Smooth muscle cell (in vitro differentiated cells): Measurements from ENCODE around the gene CLEC3A. TPM values are rescaled to one million over a fixed set of nuclear protein-coding genes. Genes with fewer than 3 reads are reported as not detected.
A peak's percentile ranks its signal among the peaks of the same experiment; 100 is the strongest.

Experiments
- DNase-seq: peaks from one replicate; lab custom pipeline; 2025; ENCODE audit not compliant: unreplicated experiment; lab: John Stamatoyannopoulos, UW
- H2AFZ ChIP-seq: fragments of 200-600 bp; sonication (generic); 2 replicates; pipeline ENCODE4 v1.6.0; 2016; ENCODE audit warnings: antibody characterized with exemption, low read depth, mild to moderate bottlenecking
- H3F3A ChIP-seq: fragments of 200-600 bp; sonication (generic); 2 replicates; pipeline ENCODE4 v1.6.0; 2017; ENCODE audit warnings: antibody characterized with exemption, low read depth
- H3K27ac ChIP-seq: fragments of 200-600 bp; sonication (generic); 2 replicates; pipeline ENCODE4 v1.5.1; 2016; ENCODE audit warnings: low read depth, mild to moderate bottlenecking
- H3K27me3 ChIP-seq: fragments of 200-600 bp; sonication (generic); 2 replicates; pipeline ENCODE4 v1.6.1; 2016; ENCODE audit warnings: low read depth, mild to moderate bottlenecking
- H3K36me3 ChIP-seq: fragments of 200-600 bp; sonication (generic); 2 replicates; pipeline ENCODE4 v1.5.1; 2016; ENCODE audit warnings: low read depth
- H3K4me1 ChIP-seq: fragments of 200-600 bp; sonication (generic); 2 replicates; pipeline ENCODE4 v1.5.1; 2016; ENCODE audit warnings: low read depth
- H3K4me2 ChIP-seq: fragments of 200-600 bp; sonication (generic); 2 replicates; pipeline ENCODE4 v1.6.0; 2016; ENCODE audit warnings: mild to moderate bottlenecking
- H3K4me3 ChIP-seq: fragments of 200-600 bp; sonication (generic); 2 replicates; pipeline ENCODE4 v1.5.1; 2016; ENCODE audit warnings: mild to moderate bottlenecking
- H3K79me2 ChIP-seq: fragments of 200-600 bp; sonication (generic); 2 replicates; pipeline ENCODE4 v1.6.0; 2016; ENCODE audit warnings: low read depth, mild to moderate bottlenecking
- H3K9ac ChIP-seq: fragments of 200-600 bp; sonication (generic); 2 replicates; pipeline ENCODE4 v1.6.0; 2016; ENCODE audit warnings: low read depth
- H3K9me3 ChIP-seq: fragments of 200-600 bp; sonication (generic); replicated peaks from 2 replicates; pipeline ENCODE4 v1.5.1; 2016; ENCODE audit warnings: low read depth
- H4K20me1 ChIP-seq: fragments of 200-600 bp; sonication (generic); 2 replicates; pipeline ENCODE4 v1.6.0; 2016; ENCODE audit warnings: low read depth
- CTCF ChIP-seq: fragments of 200-600 bp; sonication (generic); IDR thresholded peaks from 2 replicates; pipeline ENCODE4 v1.5.1; 2017; ENCODE audit warnings: borderline replicate concordance, mild to moderate bottlenecking, antibody characterized with exemption; ENCODE audit not compliant: insufficient read depth, poor library complexity, severe bottlenecking
- WGBS: methylation state at CpG from one replicate; pipeline ENCODE4 v1.1.7; 2016; ENCODE audit warnings: low lambda C conversion rate; 5-methylcytosine and 5-hydroxymethylcytosine counted together
- polyA plus RNA-seq: library from polyadenylated mRNA; unstranded; fragments of >200 nt; fragmentation: Nextera tagmentation; extraction: Ambion mirVana; gene quantifications from 2 replicates; pipeline ENCODE4 v1.2.1, GENCODE V29; 2016
- total RNA-seq: library from RNA; depleted of rRNA; stranded (reverse); fragments of >200 nt; gene quantifications from 2 replicates; pipeline ENCODE4 v1.2.3, GENCODE V29; 2014

The CLEC3A gene
- total and polyA plus RNA-seq, 2 experiments from 2014 or later = 1.2 to 3.0 TPM

GRCh38 chr16:78040396-78040795 is 18.0 kb downstream of the CLEC3A start:
- H3F3A ChIP-seq = no peaks in the 10 kb centered on the region
- H3K4me2 ChIP-seq = no peak overlapping the region
- no peak for TF ChIP-seq CTCF
- no peaks in the 10 kb centered on the region for H3K4me1 ChIP-seq
- H3K9ac ChIP-seq = no peak overlapping the region
- H3K9me3 ChIP-seq = no peaks in the 10 kb centered on the region
- no peaks in the 10 kb centered on the region for H3K36me3 ChIP-seq
- no peaks in the 10 kb centered on the region for H4K20me1 ChIP-seq
- H3K27me3 ChIP-seq = peaks cover 52% of the 10 kb centered on the region
- H2AFZ ChIP-seq = no peak overlapping the region
- H3K79me2 ChIP-seq = no peaks in the 10 kb centered on the region
- H3K27ac ChIP-seq = no peak overlapping the region
- H3K4me3 ChIP-seq = no peak overlapping the region
- no peak for DNase-seq

- peak overlapping the region; percentile 88 for H3K4me2 ChIP-seq
- no peaks in the 10 kb centered on the region for H3K36me3 ChIP-seq
- peak; percentile 75 for DNase-seq
- no peak overlapping the region for H3K27ac ChIP-seq
- no peaks in the 10 kb centered on the region for H3K9me3 ChIP-seq
- H3K4me3 ChIP-seq = peak overlapping the region; percentile 39
- no peaks in the 10 kb centered on the region for H3F3A ChIP-seq
- H2AFZ ChIP-seq = no peak overlapping the region
- no peak for TF ChIP-seq CTCF
- H3K79me2 ChIP-seq = no peaks in the 10 kb centered on the region
- 12% methylated on average over 44 of the region's 45 CpGs for WGBS
- no peak overlapping the region for H3K9ac ChIP-seq
- H4K20me1 ChIP-seq = no peaks in the 10 kb centered on the region
- peaks cover 29% of the 10 kb centered on the region for H3K27me3 ChIP-seq
- peaks cover 3% of the 10 kb centered on the region for H3K4me1 ChIP-seq
Measured at GRCh38 chr16:78045865-78046581, 23.7 kb downstream of the CLEC3A start.

GRCh38 chr16:78048319-78048718 is 26.0 kb downstream of the CLEC3A start:
- no peak overlapping the region for H3K27ac ChIP-seq
- H3K4me3 ChIP-seq = no peak overlapping the region
- peaks cover 3% of the 10 kb centered on the region for H3K4me1 ChIP-seq
- no peaks in the 10 kb centered on the region for H3F3A ChIP-seq
- no peak overlapping the region for H2AFZ ChIP-seq
- no peaks in the 10 kb centered on the region for H3K9me3 ChIP-seq
- peaks cover 32% of the 10 kb centered on the region for H3K27me3 ChIP-seq
- no peak overlapping the region for H3K4me2 ChIP-seq
- no peak overlapping the region for H3K9ac ChIP-seq
- H3K36me3 ChIP-seq = no peaks in the 10 kb centered on the region
- WGBS = 86% methylated on average over 15 of the region's 15 CpGs
- TF ChIP-seq CTCF = no peak
- no peaks in the 10 kb centered on the region for H3K79me2 ChIP-seq
- no peaks in the 10 kb centered on the region for H4K20me1 ChIP-seq
- no peak for DNase-seq
